ENCODE measurements around the gene HMGB3.

- no peak for TF ChIP-seq EZH2 (IDR thresholded peaks at IDR 0.05; ENCODE audit: borderline replicate concordance)
- no peak for TF ChIP-seq CTCF (IDR thresholded peaks at IDR 0.05; ENCODE audit: poor library complexity)
These were observed 48.3 kb downstream of the HMGB3 start for GRCh38 chrX:151031391-151031975.

All from hepatocyte (in vitro differentiated cells).